DOHH2 (cell line): ENCODE data around the gene APOBEC4.
"Not testable (repeated sequence)": the region's sequence is repeated elsewhere in the genome, so short reads cannot be mapped to it uniquely, and the experiment has no call there.

Source experiments
- H3F3A ChIP-seq: fragments of 200-600 bp; sonication (generic), shearing (Covaris generic); 2 replicates; pipeline ENCODE4 v1.6.0; 2016; ENCODE audit warnings: antibody characterized with exemption, mild to moderate bottlenecking; ENCODE audit not compliant: control insufficient read depth, insufficient read depth
- H3K27ac ChIP-seq: fragments of 200-600 bp; sonication (generic); 2 replicates; pipeline ENCODE4 v1.5.1; 2014; ENCODE audit warnings: low read depth, mild to moderate bottlenecking, low read length, moderate library complexity
- H3K27me3 ChIP-seq: fragments of 200-600 bp; sonication (generic); 2 replicates; pipeline ENCODE4 v1.6.1; 2014; ENCODE audit warnings: mild to moderate bottlenecking, low read length, mixed read lengths; ENCODE audit not compliant: control insufficient read depth
- H3K36me3 ChIP-seq: fragments of 200-600 bp; sonication (generic); 2 replicates; pipeline ENCODE4 v1.6.1; 2014; ENCODE audit warnings: mild to moderate bottlenecking, low read length, moderate library complexity, mixed read lengths; ENCODE audit not compliant: control insufficient read depth
- H3K4me1 ChIP-seq: fragments of 200-600 bp; sonication (generic); 2 replicates; pipeline ENCODE4 v1.6.1; 2014; ENCODE audit warnings: mild to moderate bottlenecking, low read length, mixed read lengths; ENCODE audit not compliant: control insufficient read depth
- H3K4me2 ChIP-seq: fragments of 200-600 bp; sonication (generic); 2 replicates; pipeline ENCODE4 v1.6.0; 2014; ENCODE audit warnings: mild to moderate bottlenecking, low read length, moderate library complexity
- H3K4me3 ChIP-seq: fragments of 200-600 bp; sonication (generic); 2 replicates; pipeline ENCODE4 v1.5.1; 2014; ENCODE audit warnings: mild to moderate bottlenecking, low read length, mixed read lengths
- H3K79me2 ChIP-seq: fragments of 200-600 bp; sonication (generic); 2 replicates; pipeline ENCODE4 v1.6.1; 2014; ENCODE audit warnings: mild to moderate bottlenecking, low read length, mixed read lengths; ENCODE audit not compliant: control insufficient read depth
- H3K9me2 ChIP-seq: fragments of 200-600 bp; sonication (generic); replicated peaks from 2 replicates; pipeline ENCODE4 v1.6.1; 2014; ENCODE audit warnings: mild to moderate bottlenecking, low read length, mixed read lengths; ENCODE audit not compliant: control insufficient read depth
- H3K9me3 ChIP-seq: fragments of 200-600 bp; sonication (generic); 2 replicates; pipeline ENCODE4 v1.6.1; 2014; ENCODE audit warnings: antibody characterized with exemption, low read length, mixed read lengths; ENCODE audit not compliant: control insufficient read depth, insufficient read depth
- H4K20me1 ChIP-seq: fragments of 200-600 bp; sonication (generic); 2 replicates; pipeline ENCODE4 v1.6.0; 2014; ENCODE audit warnings: low read depth, mild to moderate bottlenecking, antibody characterized with exemption, low read length, moderate library complexity; ENCODE audit not compliant: control insufficient read depth, insufficient read depth
- CTCF ChIP-seq: fragments of 200-600 bp; sonication (generic); IDR thresholded peaks from one replicate; pipeline ENCODE4 v1.5.1; 2014; ENCODE audit warnings: antibody characterized with exemption, mild to moderate bottlenecking, low read depth, low read length; ENCODE audit not compliant: poor library complexity, severe bottlenecking
- EZH2phosphoT487 ChIP-seq: fragments of 200-600 bp; sonication (generic); IDR thresholded peaks from 2 replicates; pipeline ENCODE4 v1.6.1; 2017; ENCODE audit warnings: borderline replicate concordance, mild to moderate bottlenecking, antibody characterized with exemption, low read length, moderate library complexity, mixed read lengths

Gene APOBEC4

DNA sequence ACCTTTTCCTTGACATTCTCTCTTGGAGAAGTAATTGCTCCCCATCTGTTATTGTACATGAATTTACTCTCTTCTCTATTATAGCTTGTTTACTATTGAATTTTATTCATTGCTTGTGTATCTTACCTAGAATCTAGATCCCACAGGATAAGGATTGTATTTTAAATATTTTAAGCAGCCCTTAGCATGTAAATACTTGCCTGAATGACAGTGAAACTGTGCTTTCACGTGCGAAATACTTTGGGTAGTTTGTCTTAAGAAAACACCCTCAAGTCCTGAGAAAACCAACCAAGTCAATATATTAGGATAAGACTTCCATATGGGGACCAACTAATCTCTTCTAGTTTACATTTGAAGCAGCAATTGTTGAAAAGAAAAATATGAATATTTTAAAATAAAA is 32.8 kb downstream of the APOBEC4 start:
- TF ChIP-seq CTCF, result no peak
- no peak for TF ChIP-seq EZH2phosphoT487
- H3K36me3 ChIP-seq, result peaks cover 9% of the 10 kb centered on the region
- no peaks in the 10 kb centered on the region for H3K9me3 ChIP-seq
- peaks cover 5% of the 10 kb centered on the region for H3F3A ChIP-seq
- H3K27me3 ChIP-seq, result no peaks in the 10 kb centered on the region
- no peaks in the 10 kb centered on the region for H3K9me2 ChIP-seq
- no peak overlapping the region for H3K4me2 ChIP-seq
- no peaks in the 10 kb centered on the region for H3K79me2 ChIP-seq
- peaks cover 2% of the 10 kb centered on the region; the same call in 1 of the 2 replicates for H4K20me1 ChIP-seq
- no peak overlapping the region for H3K4me3 ChIP-seq
- no peak overlapping the region for H3K27ac ChIP-seq
- no peaks in the 10 kb centered on the region for H3K4me1 ChIP-seq

DNA sequence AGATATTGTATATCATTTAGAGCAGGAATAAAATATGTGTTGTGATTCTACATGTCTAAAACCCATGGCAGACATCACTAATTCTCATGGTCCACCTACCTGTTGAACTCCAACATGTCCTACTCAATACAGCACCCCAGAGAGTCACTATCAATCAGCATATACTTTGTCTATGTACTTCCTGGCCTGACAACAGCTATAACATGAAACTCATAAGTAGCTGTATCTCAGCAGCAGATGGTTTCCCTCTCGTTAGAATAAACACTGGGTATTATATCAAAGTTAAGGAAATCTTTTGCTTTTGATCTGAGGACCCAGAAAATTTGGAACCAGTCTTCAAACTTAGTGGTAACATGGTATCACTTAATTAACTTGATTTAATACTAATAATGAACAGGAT is 33.3 kb downstream of the APOBEC4 start:
- H3F3A ChIP-seq, result peaks cover under 1% of the 10 kb centered on the region
- H3K27ac ChIP-seq, result no peak overlapping the region
- no peaks in the 10 kb centered on the region for H3K9me2 ChIP-seq
- no peaks in the 10 kb centered on the region for H3K4me1 ChIP-seq
- no peak overlapping the region for H3K4me2 ChIP-seq
- no peaks in the 10 kb centered on the region for H3K27me3 ChIP-seq
- H3K9me3 ChIP-seq, result no peaks in the 10 kb centered on the region
- TF ChIP-seq EZH2phosphoT487 (no peak), CTCF (no peak)
- peaks cover 4% of the 10 kb centered on the region for H3K36me3 ChIP-seq
- no peak overlapping the region for H3K4me3 ChIP-seq
- H3K79me2 ChIP-seq, result no peaks in the 10 kb centered on the region
- H4K20me1 ChIP-seq, result no peaks in the 10 kb centered on the region

GRCh38 chr1:183618202-183618601 is 34.9 kb downstream of the APOBEC4 start:
- not testable (repeated sequence) for H4K20me1 ChIP-seq, H3K9me3 ChIP-seq, H3K9me2 ChIP-seq, H3K79me2 ChIP-seq, H3K4me2 ChIP-seq, H3K36me3 ChIP-seq, H3F3A ChIP-seq, H3K27me3 ChIP-seq, H3K4me1 ChIP-seq, H3K4me3 ChIP-seq, H3K27ac ChIP-seq

DNA sequence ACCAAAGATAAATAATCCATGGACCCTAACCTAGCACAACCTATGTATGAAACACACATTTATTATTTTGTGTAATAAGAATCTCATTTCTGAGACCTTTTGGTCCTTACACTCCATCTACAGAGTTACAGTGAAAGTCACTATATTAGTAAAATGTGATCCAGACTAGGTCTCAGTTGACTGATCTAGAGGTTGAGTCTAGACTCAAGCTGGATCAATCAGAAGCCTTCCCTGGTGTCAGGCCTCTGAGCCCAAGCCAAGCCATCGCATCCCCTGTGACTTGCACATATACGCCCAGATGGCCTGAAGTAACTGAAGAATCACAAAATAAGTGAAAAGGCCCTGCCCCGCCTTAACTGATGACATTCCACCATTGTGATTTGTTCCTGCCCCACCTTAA is 40.1 kb downstream of the APOBEC4 start:
- not testable (repeated sequence) for H3K4me2 ChIP-seq, H3K4me3 ChIP-seq, H3F3A ChIP-seq

More for the DNA sequence above, 40.1 kb downstream of the APOBEC4 start:
- H3K4me1 ChIP-seq, result peaks cover 11% of the 10 kb centered on the region
- not testable (repeated sequence) for H3K9me2 ChIP-seq, H3K27ac ChIP-seq, H3K27me3 ChIP-seq, H3K36me3 ChIP-seq, H4K20me1 ChIP-seq, H3K79me2 ChIP-seq, H3K9me3 ChIP-seq
